ENCODE results near the gene COL4A1.

COL4A1 gene

DNA sequence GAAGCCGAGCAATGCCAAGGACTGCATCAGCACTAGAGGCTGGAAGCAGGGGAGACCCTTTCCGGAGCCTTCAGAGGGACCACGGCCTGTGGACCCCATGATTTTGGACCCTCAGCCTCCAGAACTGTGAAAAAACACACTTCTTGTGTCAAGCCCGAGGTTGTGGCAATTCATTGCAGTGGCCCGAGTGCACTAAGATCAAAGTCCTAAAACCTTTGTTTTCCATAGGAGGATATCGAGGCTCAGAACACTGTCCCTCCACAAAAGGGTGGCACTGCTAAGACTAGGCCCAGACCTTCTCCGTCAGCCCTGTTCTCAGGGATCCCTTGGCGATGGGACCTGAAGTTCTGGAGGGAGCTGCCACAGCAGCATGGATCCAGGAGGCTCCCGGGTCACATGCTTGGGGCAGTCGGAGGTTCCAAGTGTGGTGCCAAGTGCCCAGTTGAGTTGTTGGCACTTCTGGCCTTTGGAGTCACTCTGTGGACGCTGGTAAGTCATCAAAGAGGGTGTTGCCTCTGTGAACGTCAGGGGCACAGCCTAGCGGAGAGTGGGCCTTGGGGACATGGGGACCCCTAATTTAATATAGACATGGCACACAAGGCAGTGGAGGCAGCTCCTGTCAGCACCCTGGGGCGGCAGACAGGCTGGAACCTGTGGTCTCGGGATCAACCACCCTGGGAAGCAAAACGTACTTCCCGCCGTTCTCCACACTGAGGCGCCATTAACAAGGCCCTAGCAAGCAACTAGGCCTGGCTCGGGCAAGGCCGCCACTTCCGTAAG, 199.2 kb downstream of the COL4A1 start:
- no peak for DNase-seq

DNA sequence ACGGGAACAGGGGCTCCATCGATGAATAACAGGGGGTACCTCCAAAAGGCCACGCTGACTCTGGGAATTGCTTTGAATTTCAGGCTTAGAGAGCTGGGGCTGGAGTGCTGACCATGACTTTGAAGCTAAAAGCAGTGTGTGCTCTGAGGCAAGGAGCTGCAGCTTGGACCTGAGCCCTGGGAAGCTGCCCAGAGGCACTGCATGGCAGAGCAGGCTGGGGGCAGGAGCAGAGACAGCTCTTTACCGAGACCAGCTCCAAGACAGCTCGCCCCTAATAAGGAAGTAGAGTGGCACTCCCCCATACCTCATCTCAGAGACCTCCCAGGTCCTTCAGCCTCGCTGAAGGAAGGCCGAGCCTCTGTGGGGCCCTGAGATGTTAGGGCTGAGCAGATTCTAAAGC, 200.2 kb downstream of the COL4A1 start:
- no peak for DNase-seq

DNA sequence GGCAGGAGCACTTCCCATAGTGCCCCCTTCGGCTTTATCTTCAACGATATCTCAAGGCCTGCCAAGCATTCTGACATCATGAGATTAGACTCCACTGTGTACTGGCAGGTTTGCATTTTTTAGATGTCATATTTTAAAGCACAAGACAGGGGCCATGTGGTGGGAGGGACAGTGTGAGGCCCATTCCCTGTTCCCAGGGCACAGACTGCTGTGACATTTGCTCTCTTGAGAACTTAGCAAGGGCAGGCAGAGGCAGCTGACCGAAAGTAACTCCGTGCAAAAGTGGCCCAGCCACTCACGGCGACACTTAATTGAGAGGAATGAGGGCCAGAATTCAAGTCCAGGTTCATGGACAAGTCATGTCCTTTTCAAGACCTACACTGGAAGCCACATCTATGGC, 201.8 kb downstream of the COL4A1 start:
- no peak for DNase-seq

DNA sequence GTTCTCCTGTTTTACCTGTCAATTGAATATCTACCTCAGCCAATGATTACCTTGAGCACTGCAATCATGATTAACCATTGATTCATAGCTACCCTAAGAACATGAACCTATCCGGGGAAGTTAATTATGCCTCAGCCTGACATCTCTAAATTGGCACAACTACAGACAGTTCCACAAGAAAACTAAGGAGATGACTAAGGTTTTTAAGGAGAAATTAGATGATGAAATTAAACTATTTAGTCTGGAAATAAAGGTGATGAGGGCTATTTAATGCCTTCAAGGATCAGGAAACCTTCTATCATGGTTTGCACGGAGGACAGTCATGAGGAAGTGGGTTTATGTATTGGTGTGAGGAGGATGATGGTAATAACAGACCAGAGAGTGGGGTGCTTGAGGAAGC, 203.4 kb downstream of the COL4A1 start:
- DNase-seq: no peak

DNA sequence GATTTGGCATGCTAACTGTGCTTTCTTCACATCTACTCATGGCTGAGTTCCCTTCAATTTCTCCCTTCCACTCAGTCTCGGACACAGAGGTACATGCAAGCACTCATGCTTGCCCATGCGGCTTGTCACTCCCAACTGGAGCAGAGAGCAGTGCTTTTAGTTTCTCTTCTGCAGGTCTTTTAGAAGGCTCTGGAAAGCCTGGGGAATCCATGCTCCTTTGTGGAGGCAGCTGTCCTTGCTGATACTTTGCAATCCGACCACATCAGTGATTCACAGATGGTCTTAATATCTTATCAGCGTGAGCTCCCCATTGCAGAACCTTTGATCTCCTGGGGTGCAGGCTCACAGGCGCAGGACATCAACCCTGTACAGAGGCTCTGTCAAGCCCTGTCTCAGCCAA, 203.9 kb downstream of the COL4A1 start:
- no peak for DNase-seq

DNA sequence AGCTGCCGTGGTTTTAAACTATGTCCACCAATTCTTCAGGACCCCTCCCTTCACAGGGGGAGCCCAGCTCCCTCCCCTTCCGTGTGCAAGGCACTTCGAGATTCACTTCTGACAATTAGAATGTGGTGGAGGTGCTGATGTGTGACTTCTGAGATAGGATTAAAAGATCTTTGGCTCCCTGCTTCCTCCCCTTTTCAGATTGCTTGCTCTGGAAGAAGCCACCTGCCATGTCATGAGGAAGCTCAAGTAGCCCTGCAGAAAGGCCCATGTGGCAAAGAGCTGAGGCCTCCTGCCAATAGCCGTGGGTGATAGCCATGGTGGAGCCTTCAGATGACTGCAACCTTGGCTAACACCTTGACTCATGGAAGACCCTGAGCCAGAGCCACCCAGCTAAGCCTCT, 204.9 kb downstream of the COL4A1 start:
- DNase-seq: no peak

DNA sequence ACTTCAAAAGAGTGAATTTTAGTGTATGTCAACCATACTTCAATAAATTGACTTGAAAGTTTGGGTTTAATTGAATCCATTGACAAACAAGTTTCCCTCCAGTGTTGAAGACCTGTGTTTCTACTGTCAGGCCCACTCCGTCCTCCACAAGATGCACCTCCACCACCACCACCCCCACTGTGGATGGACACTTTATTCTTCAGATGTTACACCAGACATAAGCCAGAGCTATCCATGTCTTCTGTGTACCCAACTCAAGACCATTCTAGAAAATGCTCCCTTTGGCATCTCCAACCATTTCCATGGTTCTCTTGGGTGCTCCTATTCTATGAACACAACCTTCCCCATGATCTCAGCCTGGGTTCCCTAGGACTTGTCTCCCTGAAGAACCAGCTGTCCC, 207.0 kb downstream of the COL4A1 start:
- no peak for DNase-seq
